Mucosa of stomach (tissue), 1 donor: ENCODE measurements around the gene PRKCQ.

Experiments
- H3K27me3 ChIP-seq: one replicate; pipeline ENCODE4 v1.7.0; 2013; ENCODE audit warnings: mild to moderate bottlenecking, low read length; ENCODE audit not compliant: control insufficient read depth, insufficient read depth
- H3K36me3 ChIP-seq: one replicate; pipeline ENCODE4 v1.7.0; 2013; ENCODE audit warnings: low read length; ENCODE audit not compliant: control insufficient read depth, insufficient read depth
- H3K4me1 ChIP-seq: one replicate; pipeline ENCODE4 v1.7.0; 2013; ENCODE audit warnings: mild to moderate bottlenecking, low read length; ENCODE audit not compliant: control insufficient read depth, insufficient read depth
- H3K4me3 ChIP-seq: one replicate; pipeline ENCODE4 v1.7.0; 2013; ENCODE audit warnings: low read length
- H3K9ac ChIP-seq: one replicate; pipeline ENCODE4 v1.7.0; 2013; ENCODE audit warnings: mild to moderate bottlenecking, low read length, moderate library complexity
- H3K9me3 ChIP-seq: one replicate; pipeline ENCODE4 v1.7.0; 2013; ENCODE audit warnings: mild to moderate bottlenecking, low read length, moderate library complexity; ENCODE audit not compliant: control insufficient read depth
- donor health status: Pancreatic carcinoma.

PRKCQ gene

DNA sequence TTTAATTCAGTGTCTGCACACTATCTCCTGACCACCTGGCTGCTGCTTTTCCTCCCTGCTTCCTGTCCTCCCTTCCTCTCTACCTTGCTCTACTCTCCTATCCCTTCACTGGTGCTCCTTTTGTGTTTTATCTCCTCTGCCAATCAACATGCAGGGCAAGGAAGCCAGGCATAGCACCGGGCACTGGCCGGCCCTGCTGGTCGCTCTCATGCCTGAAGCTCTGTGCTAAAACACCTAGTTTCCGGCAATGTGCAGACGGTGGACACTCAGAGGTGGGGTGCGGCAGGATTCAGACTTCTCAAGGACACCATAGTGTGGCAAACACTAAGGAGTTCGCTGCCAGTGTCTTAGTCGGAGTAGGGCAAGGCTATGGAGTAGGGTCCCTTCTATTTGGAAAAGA lies 177.1 kb downstream of the PRKCQ start:
- Histone ChIP-seq H3K4me3 (no peak overlapping the region), H3K9ac (no peak overlapping the region), H3K4me1 (no peaks in the 10 kb centered on the region), H3K36me3 (no peaks in the 10 kb centered on the region), H3K9me3 (no peaks in the 10 kb centered on the region), H3K27me3 (peaks cover 3% of the 10 kb centered on the region)

- Histone ChIP-seq H3K27me3 (peaks cover 1% of the 10 kb centered on the region), H3K9me3 (no peaks in the 10 kb centered on the region)
Observed at GRCh38 chr10:6402349-6402709, 177.7 kb downstream of the PRKCQ start.

GRCh38 chr10:6401558-6402348 lies 178.3 kb downstream of the PRKCQ start:
- H3K9me3 ChIP-seq, result no peaks in the 10 kb centered on the region
- no peaks in the 10 kb centered on the region for H3K36me3 ChIP-seq
- no peaks in the 10 kb centered on the region for H3K27me3 ChIP-seq
- H3K4me1 ChIP-seq, result no peaks in the 10 kb centered on the region
- peak overlapping the region; percentile 4 for H3K4me3 ChIP-seq
- peak overlapping the region; percentile 24 for H3K9ac ChIP-seq

More at GRCh38 chr10:6402349-6402709, 177.7 kb downstream of the PRKCQ start:
- H3K9ac ChIP-seq, result no peak overlapping the region
- no peak overlapping the region for H3K4me3 ChIP-seq
- no peaks in the 10 kb centered on the region for H3K36me3 ChIP-seq
- no peaks in the 10 kb centered on the region for H3K4me1 ChIP-seq

DNA sequence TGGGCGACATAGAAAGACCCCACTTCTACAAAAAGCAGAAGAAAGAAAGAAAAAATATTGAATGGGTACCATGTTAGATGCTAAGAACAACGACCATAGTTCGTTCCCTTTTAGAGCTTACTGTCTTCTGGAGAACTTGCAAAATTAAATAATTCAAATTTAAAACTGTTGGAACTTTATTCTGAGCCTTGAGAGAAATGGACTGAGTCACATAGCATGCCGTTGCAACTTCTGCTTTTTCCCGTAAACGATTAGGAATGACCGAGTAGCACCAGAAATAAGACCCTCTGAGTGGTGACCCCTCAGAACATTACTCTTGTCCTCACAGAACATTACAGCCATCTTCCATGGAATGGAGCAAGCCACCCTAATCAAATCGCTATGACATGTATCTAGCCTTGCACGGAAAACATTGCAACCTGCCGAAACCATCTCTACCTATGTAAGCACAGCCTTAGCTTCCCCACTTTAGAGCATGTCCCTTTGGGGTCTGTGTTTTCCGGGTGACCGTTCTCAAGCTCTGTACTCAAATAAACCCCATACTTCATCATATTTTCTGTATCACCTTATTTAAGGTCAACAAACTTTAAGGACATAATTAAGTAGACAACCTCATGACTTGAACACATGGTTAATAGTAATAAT lies 179.1 kb downstream of the PRKCQ start:
- Histone ChIP-seq H3K4me3 (no peak overlapping the region), H3K36me3 (no peaks in the 10 kb centered on the region), H3K9me3 (no peaks in the 10 kb centered on the region), H3K4me1 (no peaks in the 10 kb centered on the region), H3K27me3 (no peaks in the 10 kb centered on the region), H3K9ac (no peak overlapping the region)

- H3K4me3 ChIP-seq, result no peak overlapping the region
- no peak overlapping the region for H3K9ac ChIP-seq
- H3K36me3 ChIP-seq, result no peaks in the 10 kb centered on the region
- no peaks in the 10 kb centered on the region for H3K4me1 ChIP-seq
- no peaks in the 10 kb centered on the region for H3K9me3 ChIP-seq
- H3K27me3 ChIP-seq, result no peaks in the 10 kb centered on the region
Observed at GRCh38 chr10:6400331-6400730, 179.7 kb downstream of the PRKCQ start.

DNA sequence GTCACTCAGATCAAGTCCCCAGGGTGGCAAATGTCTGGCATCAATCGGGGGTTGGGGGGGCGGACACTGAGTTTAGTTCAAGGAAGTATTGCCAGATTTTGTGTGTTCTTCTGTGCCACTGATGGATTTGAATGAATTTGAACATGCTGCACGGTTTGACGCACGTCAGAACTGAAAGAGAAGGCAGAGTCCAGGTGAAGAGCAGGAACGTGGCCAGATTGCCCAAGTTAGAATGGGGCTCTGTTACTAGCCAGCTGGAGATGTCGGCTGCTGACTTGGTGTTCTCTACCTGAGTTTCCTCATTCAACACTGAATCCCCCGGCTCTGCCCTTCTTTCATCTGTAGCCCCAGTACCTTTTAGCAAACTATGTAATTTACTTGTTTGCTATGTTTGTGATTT lies 180.2 kb downstream of the PRKCQ start:
- Histone ChIP-seq H3K9ac (no peak overlapping the region), H3K4me3 (no peak overlapping the region), H3K9me3 (no peaks in the 10 kb centered on the region), H3K36me3 (no peaks in the 10 kb centered on the region), H3K4me1 (no peaks in the 10 kb centered on the region), H3K27me3 (no peaks in the 10 kb centered on the region)

- Histone ChIP-seq H3K9ac (no peak overlapping the region), H3K9me3 (no peaks in the 10 kb centered on the region), H3K4me1 (no peaks in the 10 kb centered on the region), H3K4me3 (no peak overlapping the region), H3K27me3 (no peaks in the 10 kb centered on the region), H3K36me3 (no peaks in the 10 kb centered on the region)
Observed at GRCh38 chr10:6399231-6399741, 180.8 kb downstream of the PRKCQ start.

DNA sequence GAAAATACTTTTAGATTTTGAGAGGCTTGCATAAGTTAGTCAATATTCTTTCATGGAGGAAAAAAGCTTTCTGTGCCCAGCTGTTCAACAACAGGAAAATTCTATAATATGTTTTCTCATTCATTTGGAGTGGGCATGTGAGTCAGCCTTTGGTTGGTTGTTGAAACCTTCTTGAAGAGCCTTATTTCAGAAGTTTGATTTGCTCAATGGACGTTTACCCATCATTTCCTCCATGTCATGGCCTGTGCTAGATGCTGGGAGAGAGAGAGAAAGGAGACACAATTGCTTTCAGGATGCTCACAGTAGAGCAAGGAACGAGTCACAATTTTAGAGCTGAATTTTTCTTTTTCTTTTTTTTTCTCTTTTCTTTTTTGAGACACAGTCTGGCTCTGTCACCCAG lies 181.7 kb downstream of the PRKCQ start:
- no peaks in the 10 kb centered on the region for H3K36me3 ChIP-seq
- no peak overlapping the region for H3K9ac ChIP-seq
- H3K4me3 ChIP-seq, result no peak overlapping the region
- no peaks in the 10 kb centered on the region for H3K9me3 ChIP-seq
- H3K27me3 ChIP-seq, result no peaks in the 10 kb centered on the region
- no peaks in the 10 kb centered on the region for H3K4me1 ChIP-seq

DNA sequence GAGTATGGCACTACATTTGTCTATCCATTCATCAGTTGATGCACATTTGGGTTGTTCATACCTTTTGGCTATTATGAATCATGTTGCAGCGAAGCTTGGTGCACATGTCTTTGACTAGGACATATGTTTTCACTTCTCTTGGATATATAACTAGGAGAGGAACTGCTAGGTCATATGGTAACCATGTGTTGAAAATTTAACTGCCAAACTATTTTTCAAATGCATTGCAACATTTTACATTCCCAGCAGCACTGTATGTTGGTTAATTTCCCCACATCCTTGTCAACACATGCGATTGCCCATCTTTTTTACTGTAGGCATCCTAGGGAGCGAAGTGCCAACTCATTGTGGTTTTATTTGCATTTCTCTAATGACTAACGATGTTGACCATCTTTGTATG lies 183.4 kb downstream of the PRKCQ start:
- no peaks in the 10 kb centered on the region for H3K27me3 ChIP-seq
- no peaks in the 10 kb centered on the region for H3K36me3 ChIP-seq
- H3K9ac ChIP-seq, result no peak overlapping the region
- H3K4me3 ChIP-seq, result no peak overlapping the region
- H3K4me1 ChIP-seq, result no peaks in the 10 kb centered on the region
- no peaks in the 10 kb centered on the region for H3K9me3 ChIP-seq

DNA sequence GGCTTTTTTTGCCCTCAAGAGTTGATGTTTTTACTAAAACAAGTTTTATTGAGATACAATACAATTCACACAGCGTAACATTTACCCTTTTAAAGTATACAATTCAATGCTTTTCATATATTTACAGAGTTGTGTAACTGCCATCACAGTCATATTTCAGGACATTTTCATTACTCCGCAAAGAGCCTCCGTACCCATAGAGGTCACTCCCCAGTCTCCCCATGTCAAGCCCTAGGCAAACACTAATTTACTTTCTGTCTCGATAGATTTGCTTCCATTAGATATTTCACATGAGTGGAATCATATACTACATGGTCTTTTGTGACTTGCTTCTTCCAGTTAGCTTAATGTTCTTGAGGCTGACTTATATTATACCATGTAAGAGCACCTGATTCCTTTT lies 183.8 kb downstream of the PRKCQ start:
- H3K9me3 ChIP-seq, result no peaks in the 10 kb centered on the region
- H3K27me3 ChIP-seq, result no peaks in the 10 kb centered on the region
- H3K36me3 ChIP-seq, result no peaks in the 10 kb centered on the region
- H3K4me3 ChIP-seq, result no peak overlapping the region
- no peaks in the 10 kb centered on the region for H3K4me1 ChIP-seq
- no peak overlapping the region for H3K9ac ChIP-seq

GRCh38 chr10:6395606-6396005 lies 184.5 kb downstream of the PRKCQ start:
- H3K9ac ChIP-seq, result no peak overlapping the region
- H3K4me3 ChIP-seq, result no peak overlapping the region
- H3K27me3 ChIP-seq, result no peaks in the 10 kb centered on the region
- no peaks in the 10 kb centered on the region for H3K4me1 ChIP-seq
- no peaks in the 10 kb centered on the region for H3K36me3 ChIP-seq
- no peaks in the 10 kb centered on the region for H3K9me3 ChIP-seq

- Histone ChIP-seq H3K4me1 (no peaks in the 10 kb centered on the region), H3K36me3 (no peaks in the 10 kb centered on the region), H3K27me3 (no peaks in the 10 kb centered on the region), H3K4me3 (no peak overlapping the region), H3K9me3 (no peaks in the 10 kb centered on the region), H3K9ac (no peak overlapping the region)
Observed at GRCh38 chr10:6394084-6394483, 186.0 kb downstream of the PRKCQ start.
